Measurements from ENCODE around the gene EIF4E1B. TPM values are rescaled to one million over a fixed set of nuclear protein-coding genes. Genes with fewer than 3 reads are reported as not detected.

Gene EIF4E1B
- total RNA-seq, 1 experiment from 2014 or later = not detected

GRCh38 chr5:176687247-176687646 lies 56.8 kb downstream of the EIF4E1B start:
- Histone ChIP-seq H3K4me3 (no peak overlapping the region), H3K4me1 (no peaks in the 10 kb centered on the region), H3K27ac (no peak overlapping the region), H3K9me3 (replicated peaks) (no peaks in the 10 kb centered on the region), H3K27me3 (peaks cover 2% of the 10 kb centered on the region; the same call in 1 of the 2 replicates), H3K36me3 (no peaks in the 10 kb centered on the region)
- DNase-seq = no peak

- Histone ChIP-seq H3K27ac (no peak overlapping the region), H3K9me3 (replicated peaks) (no peaks in the 10 kb centered on the region), H3K4me3 (no peak overlapping the region), H3K27me3 (peaks cover 4% of the 10 kb centered on the region; the same call in 1 of the 2 replicates), H3K4me1 (no peaks in the 10 kb centered on the region), H3K36me3 (no peaks in the 10 kb centered on the region)
- DNase-seq = no peak
These were observed 57.4 kb downstream of the EIF4E1B start for GRCh38 chr5:176687881-176688280.

GRCh38 chr5:176690911-176691310 lies 60.4 kb downstream of the EIF4E1B start:
- no peak for DNase-seq
- no peak overlapping the region for H3K27ac ChIP-seq
- H3K4me3 ChIP-seq = no peak overlapping the region
- no peaks in the 10 kb centered on the region for H3K9me3 ChIP-seq (replicated peaks)
- peaks cover 19% of the 10 kb centered on the region; the same call in 1 of the 2 replicates for H3K27me3 ChIP-seq
- peaks cover 8% of the 10 kb centered on the region; the same call in 1 of the 2 replicates for H3K4me1 ChIP-seq
- no peaks in the 10 kb centered on the region for H3K36me3 ChIP-seq

- no peak for DNase-seq
These were observed 61.0 kb downstream of the EIF4E1B start for GRCh38 chr5:176691524-176691923.

GRCh38 chr5:176692326-176692725 lies 61.9 kb downstream of the EIF4E1B start:
- H3K27me3 ChIP-seq = peaks cover 24% of the 10 kb centered on the region
- no peak for DNase-seq
- no peak overlapping the region for H3K27ac ChIP-seq
- H3K36me3 ChIP-seq = no peaks in the 10 kb centered on the region
- H3K4me1 ChIP-seq = peaks cover 8% of the 10 kb centered on the region; the same call in 1 of the 2 replicates
- H3K4me3 ChIP-seq = no peak overlapping the region
- no peaks in the 10 kb centered on the region for H3K9me3 ChIP-seq (replicated peaks)

More at GRCh38 chr5:176691524-176691923, 61.0 kb downstream of the EIF4E1B start:
- Histone ChIP-seq H3K27ac (no peak overlapping the region), H3K4me3 (no peak overlapping the region), H3K4me1 (peaks cover 8% of the 10 kb centered on the region; the same call in 1 of the 2 replicates), H3K27me3 (peaks cover 19% of the 10 kb centered on the region; the same call in 1 of the 2 replicates), H3K36me3 (no peaks in the 10 kb centered on the region), H3K9me3 (replicated peaks) (no peaks in the 10 kb centered on the region)

- H3K27ac ChIP-seq = no peak overlapping the region
- H3K36me3 ChIP-seq = no peaks in the 10 kb centered on the region
- H3K27me3 ChIP-seq = peaks cover 26% of the 10 kb centered on the region
- H3K9me3 ChIP-seq (replicated peaks) = no peaks in the 10 kb centered on the region
- no peak overlapping the region for H3K4me3 ChIP-seq
- DNase-seq = no peak
- peaks cover 8% of the 10 kb centered on the region; the same call in 1 of the 2 replicates for H3K4me1 ChIP-seq
These were observed 62.5 kb downstream of the EIF4E1B start for GRCh38 chr5:176692839-176693476.

GRCh38 chr5:176693477-176693851 lies 63.0 kb downstream of the EIF4E1B start:
- peaks cover 30% of the 10 kb centered on the region for H3K27me3 ChIP-seq
- DNase-seq = peak in 1 of 2 experiments; percentile 19
- H3K4me1 ChIP-seq = peaks cover 8% of the 10 kb centered on the region; the same call in 1 of the 2 replicates

GRCh38 chr5:176694146-176694545 lies 63.7 kb downstream of the EIF4E1B start:
- Histone ChIP-seq H3K4me1 (peaks cover 8% of the 10 kb centered on the region; the same call in 1 of the 2 replicates), H3K27me3 (peaks cover 30% of the 10 kb centered on the region), H3K9me3 (replicated peaks) (no peaks in the 10 kb centered on the region), H3K27ac (no peak overlapping the region), H3K36me3 (no peaks in the 10 kb centered on the region), H3K4me3 (no peak overlapping the region)
- no peak for DNase-seq

More at GRCh38 chr5:176693477-176693851, 63.0 kb downstream of the EIF4E1B start:
- Histone ChIP-seq H3K4me3 (no peak overlapping the region), H3K36me3 (no peaks in the 10 kb centered on the region), H3K27ac (no peak overlapping the region), H3K9me3 (replicated peaks) (no peaks in the 10 kb centered on the region)

GRCh38 chr5:176694631-176695030 lies 64.2 kb downstream of the EIF4E1B start:
- Histone ChIP-seq H3K27me3 (peaks cover 30% of the 10 kb centered on the region), H3K9me3 (replicated peaks) (no peaks in the 10 kb centered on the region)
- DNase-seq = no peak

GRCh38 chr5:176695073-176695472 lies 64.6 kb downstream of the EIF4E1B start:
- Histone ChIP-seq H3K4me3 (no peak overlapping the region), H3K9me3 (replicated peaks) (no peaks in the 10 kb centered on the region), H3K4me1 (peaks cover 8% of the 10 kb centered on the region; the same call in 1 of the 2 replicates), H3K27me3 (peaks cover 30% of the 10 kb centered on the region), H3K36me3 (no peaks in the 10 kb centered on the region), H3K27ac (no peak overlapping the region)
- DNase-seq = no peak

More at GRCh38 chr5:176694631-176695030, 64.2 kb downstream of the EIF4E1B start:
- Histone ChIP-seq H3K27ac (no peak overlapping the region), H3K36me3 (no peaks in the 10 kb centered on the region), H3K4me1 (peaks cover 8% of the 10 kb centered on the region; the same call in 1 of the 2 replicates), H3K4me3 (no peak overlapping the region)

Other genes starting within 250 kb of the EIF4E1B start
- 47.8 and 52.9 TPM in 2 replicates for gene NOP16, start 242.1 kb upstream of the EIF4E1B start, total RNA-seq (2014; rRNA removed; shearing (Covaris generic))
- 170 and 175 TPM in 2 replicates for gene HIGD2A, start 241.9 kb upstream of the EIF4E1B start, total RNA-seq (2014; rRNA removed; shearing (Covaris generic))
- 28.3 and 29.6 TPM in 2 replicates for gene CLTB, start 214.1 kb upstream of the EIF4E1B start, total RNA-seq (2014; rRNA removed; shearing (Covaris generic))
- gene FAF2, start 182.3 kb upstream of the EIF4E1B start, total RNA-seq (2014; rRNA removed; shearing (Covaris generic)) = 51.7 and 52.5 TPM in 2 replicates
- 24.2 and 29.0 TPM in 2 replicates for gene RNF44, start 93.3 kb upstream of the EIF4E1B start, total RNA-seq (2014; rRNA removed; shearing (Covaris generic))
- not detected in 2 replicates for gene CDHR2, start 81.3 kb upstream of the EIF4E1B start, total RNA-seq (2014; rRNA removed; shearing (Covaris generic))
- 6.5 and 6.9 TPM in 2 replicates for gene GPRIN1, start 20.5 kb upstream of the EIF4E1B start, total RNA-seq (2014; rRNA removed; shearing (Covaris generic))
- not detected in 2 replicates for gene SNCB, start 141 bp upstream of the EIF4E1B start, total RNA-seq (2014; rRNA removed; shearing (Covaris generic))
- 25.3 and 26.5 TPM in 2 replicates for gene TSPAN17, start 16.8 kb downstream of the EIF4E1B start, total RNA-seq (2014; rRNA removed; shearing (Covaris generic))
- gene UNC5A, start 179.9 kb downstream of the EIF4E1B start, total RNA-seq (2014; rRNA removed; shearing (Covaris generic)) = 0.18 and 0.20 TPM in 2 replicates